PC-3 (cell line): ENCODE measurements around the gene TBC1D2B.
"Not testable (repeated sequence)": the region's sequence is repeated elsewhere in the genome, so short reads cannot be mapped to it uniquely, and the experiment has no call there.

Experiments used
- EZH2 ChIP-seq: fragments of 300-600 bp; sonication (generic); IDR thresholded peaks from one replicate; pipeline ENCODE4 v1.6.1; 2017; ENCODE audit warnings: antibody characterized with exemption, mild to moderate bottlenecking, low read length; ENCODE audit not compliant: unreplicated experiment
- EZH2phosphoT487 ChIP-seq: fragments of 300-600 bp; sonication (generic); IDR thresholded peaks from 2 replicates; pipeline ENCODE4 v1.6.1; 2018; ENCODE audit warnings: mild to moderate bottlenecking, antibody characterized with exemption, low read length, borderline replicate concordance
- TF ChIP-seq, protein P1 (sequence below): fragments of 300-600 bp; sonication (generic); conservative IDR thresholded peaks from 2 replicates; pipeline ENCODE4 v1.5.1; 2017; ENCODE audit warnings: antibody characterized with exemption, low read depth, mild to moderate bottlenecking, low read length

DNA sequence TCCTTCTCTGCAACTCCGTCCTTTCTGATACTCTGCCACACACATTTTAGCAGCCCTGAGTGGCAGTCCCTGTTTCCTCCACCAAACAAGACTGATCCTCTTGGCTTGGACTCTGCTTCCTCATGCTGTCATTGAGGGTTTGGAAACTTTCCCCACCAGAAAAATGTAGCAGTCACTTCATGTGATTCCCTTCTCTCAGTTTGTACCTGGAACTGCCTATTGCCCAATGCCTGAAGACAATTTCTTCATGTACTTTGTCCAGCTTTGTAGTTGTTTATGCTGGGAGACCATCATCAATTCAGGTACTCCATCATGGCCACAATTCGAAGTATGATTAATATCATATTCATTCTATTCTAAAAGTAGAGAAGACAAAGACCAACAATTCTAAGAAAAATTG is 119.5 kb downstream of the TBC1D2B start:
- TF ChIP-seq, protein P1, sequence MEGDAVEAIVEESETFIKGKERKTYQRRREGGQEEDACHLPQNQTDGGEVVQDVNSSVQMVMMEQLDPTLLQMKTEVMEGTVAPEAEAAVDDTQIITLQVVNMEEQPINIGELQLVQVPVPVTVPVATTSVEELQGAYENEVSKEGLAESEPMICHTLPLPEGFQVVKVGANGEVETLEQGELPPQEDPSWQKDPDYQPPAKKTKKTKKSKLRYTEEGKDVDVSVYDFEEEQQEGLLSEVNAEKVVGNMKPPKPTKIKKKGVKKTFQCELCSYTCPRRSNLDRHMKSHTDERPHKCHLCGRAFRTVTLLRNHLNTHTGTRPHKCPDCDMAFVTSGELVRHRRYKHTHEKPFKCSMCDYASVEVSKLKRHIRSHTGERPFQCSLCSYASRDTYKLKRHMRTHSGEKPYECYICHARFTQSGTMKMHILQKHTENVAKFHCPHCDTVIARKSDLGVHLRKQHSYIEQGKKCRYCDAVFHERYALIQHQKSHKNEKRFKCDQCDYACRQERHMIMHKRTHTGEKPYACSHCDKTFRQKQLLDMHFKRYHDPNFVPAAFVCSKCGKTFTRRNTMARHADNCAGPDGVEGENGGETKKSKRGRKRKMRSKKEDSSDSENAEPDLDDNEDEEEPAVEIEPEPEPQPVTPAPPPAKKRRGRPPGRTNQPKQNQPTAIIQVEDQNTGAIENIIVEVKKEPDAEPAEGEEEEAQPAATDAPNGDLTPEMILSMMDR: not testable (repeated sequence)
- not testable (repeated sequence) for TF ChIP-seq EZH2, EZH2phosphoT487
